WTC11 (cell line): Measurements from ENCODE around the gene AKR1C4. TPM values are rescaled to one million over a fixed set of nuclear protein-coding genes. Genes with fewer than 3 reads are reported as not detected.

ENCODE experiments used
- ATAC-seq: fragments of 200-7000 bp; cut with Tn5 transposase; 2 replicates; pipeline ENCODE4 v1.10.0; 2021; ENCODE audit warnings: mild to moderate bottlenecking, moderate library complexity
- CTCF ChIA-PET: fragments of 300-600 bp; sonication (Branson Sonifier 250); formaldehyde crosslinking; loops from one replicate; lab custom pipeline; 2021; ENCODE audit warnings: antibody characterized with exemption; lab: Charles Lee
- POLR2A ChIA-PET: fragments of 350-600 bp; sonication (Branson Sonifier 250); formaldehyde crosslinking; loops from one replicate; lab custom pipeline; 2021; ENCODE audit warnings: antibody characterized with exemption; lab: Charles Lee
- DNase-seq: peaks from one replicate; pipeline ENCODE4 v3.0.0; 2021; ENCODE audit warnings: low spot score
- H3K27ac Mint-ChIP-seq: 2 replicates; pipeline ENCODE4 v1.8.0; 2021; ENCODE audit warnings: mixed read lengths
- H3K27me3 Mint-ChIP-seq: 2 replicates; pipeline ENCODE4 v1.8.0; 2021; ENCODE audit warnings: low read depth, mild to moderate bottlenecking, moderate library complexity, mixed read lengths
- H3K36me3 Mint-ChIP-seq: 2 replicates; pipeline ENCODE4 v1.8.0; 2021; ENCODE audit warnings: mixed read lengths
- H3K4me1 Mint-ChIP-seq: 2 replicates; pipeline ENCODE4 v1.8.0; 2022; ENCODE audit warnings: mixed read lengths
- H3K4me3 Mint-ChIP-seq: 2 replicates; pipeline ENCODE4 v1.8.0; 2021; ENCODE audit warnings: mild to moderate bottlenecking, moderate library complexity, mixed read lengths
- H3K9me3 Mint-ChIP-seq: 2 replicates; pipeline ENCODE4 v1.8.0; 2021; ENCODE audit warnings: mixed read lengths
- FOXP1 ChIP-seq: sonication (generic); formaldehyde crosslinking; IDR thresholded peaks from 2 replicates; pipeline ENCODE4 v1.8.0; 2022; ENCODE audit warnings: missing genetic modification reagents, mild to moderate bottlenecking, moderate library complexity, borderline replicate concordance
- NR2C2 ChIP-seq: sonication (generic); formaldehyde crosslinking; IDR thresholded peaks from 2 replicates; pipeline ENCODE4 v1.8.0; 2022; ENCODE audit warnings: mild to moderate bottlenecking, missing genetic modification reagents
- total RNA-seq: library from RNA; stranded (reverse); gene quantifications from 3 replicates; pipeline ENCODE4 v1.2.3, GENCODE V29; 2021
- TF ChIP-seq, protein P1 (sequence below): sonication (generic); formaldehyde crosslinking; IDR thresholded peaks from 2 replicates; pipeline ENCODE4 v1.8.1; 2022; ENCODE audit warnings: low read depth, mild to moderate bottlenecking, moderate library complexity, missing genetic modification reagents, borderline replicate concordance

Gene AKR1C4
- total RNA-seq, 1 experiment from 2014 or later = not detected

DNA sequence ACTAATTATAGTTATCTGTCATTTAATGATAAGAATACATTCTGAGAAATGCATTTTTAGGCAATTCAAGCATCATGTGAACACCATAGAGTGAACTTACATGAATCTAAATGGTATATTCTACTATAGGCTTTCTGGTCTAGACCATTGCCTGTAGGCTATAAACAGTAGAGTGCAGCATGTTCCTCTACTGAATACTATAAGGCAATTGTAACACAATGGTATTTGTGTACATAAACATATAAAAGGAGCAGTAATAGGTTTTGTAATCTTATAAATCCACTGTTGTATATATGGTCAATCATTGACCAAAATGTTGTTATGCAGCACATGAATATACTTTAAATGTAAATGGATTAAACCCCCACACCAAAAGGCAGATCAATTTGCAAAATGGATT, 71.6 kb downstream of the AKR1C4 start:
- no peaks in the 10 kb centered on the region for H3K27me3 Mint-ChIP-seq
- ChIA-PET CTCF (no interaction called here), POLR2A (no interaction called here)
- H3K4me1 Mint-ChIP-seq = no peaks in the 10 kb centered on the region
- ATAC-seq = no peak
- peaks cover 21% of the 10 kb centered on the region for H3K36me3 Mint-ChIP-seq
- peaks cover 43% of the 10 kb centered on the region for H3K9me3 Mint-ChIP-seq
- no peak for TF ChIP-seq FOXP1 (CRISPR knock-in tag)
- no peak for TF ChIP-seq NR2C2 (CRISPR knock-in tag)
- TF ChIP-seq, protein P1, sequence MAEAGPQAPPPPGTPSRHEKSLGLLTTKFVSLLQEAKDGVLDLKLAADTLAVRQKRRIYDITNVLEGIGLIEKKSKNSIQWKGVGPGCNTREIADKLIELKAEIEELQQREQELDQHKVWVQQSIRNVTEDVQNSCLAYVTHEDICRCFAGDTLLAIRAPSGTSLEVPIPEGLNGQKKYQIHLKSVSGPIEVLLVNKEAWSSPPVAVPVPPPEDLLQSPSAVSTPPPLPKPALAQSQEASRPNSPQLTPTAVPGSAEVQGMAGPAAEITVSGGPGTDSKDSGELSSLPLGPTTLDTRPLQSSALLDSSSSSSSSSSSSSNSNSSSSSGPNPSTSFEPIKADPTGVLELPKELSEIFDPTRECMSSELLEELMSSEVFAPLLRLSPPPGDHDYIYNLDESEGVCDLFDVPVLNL (CRISPR knock-in tag) = no peak
- no peak overlapping the region for H3K27ac Mint-ChIP-seq
- DNase-seq = no peak
- no peak overlapping the region for H3K4me3 Mint-ChIP-seq

Other genes starting within 250 kb of the AKR1C4 start
- 3.9 to 4.3 TPM (median 4.1 TPM) in 3 replicates for gene AKR1C1, start 233.4 kb upstream of the AKR1C4 start, total RNA-seq
- 1.1 to 1.3 TPM (median 1.2 TPM) in 3 replicates for gene AKR1C2, start 193.0 kb upstream of the AKR1C4 start, total RNA-seq
- 6.7 to 9.0 TPM (median 8.6 TPM) in 3 replicates for gene AKR1C3, start 102.4 kb upstream of the AKR1C4 start, total RNA-seq
- gene AKR1C8, start 11.7 kb upstream of the AKR1C4 start, total RNA-seq = not detected in 3 replicates
- not detected in 3 replicates for gene UCN3, start 168.1 kb downstream of the AKR1C4 start, total RNA-seq
- gene TUBAL3, start 208.0 kb downstream of the AKR1C4 start, total RNA-seq = 0.15 to 0.25 TPM in 2 of 3 replicates, not detected in the other
- 85.4 to 100 TPM (median 97.4 TPM) in 3 replicates for gene NET1, start 215.7 kb downstream of the AKR1C4 start, total RNA-seq